GM12872 (cell line): Measurements from ENCODE around the gene SFXN4.

Source experiments
- TF ChIP-seq, protein P1 (sequence below): IDR thresholded peaks from 3 replicates; pipeline ENCODE4 v1.5.1; 2011; ENCODE audit warnings: low read depth, mild to moderate bottlenecking, low read length, moderate library complexity; ENCODE audit not compliant: insufficient read depth

Gene SFXN4

DNA sequence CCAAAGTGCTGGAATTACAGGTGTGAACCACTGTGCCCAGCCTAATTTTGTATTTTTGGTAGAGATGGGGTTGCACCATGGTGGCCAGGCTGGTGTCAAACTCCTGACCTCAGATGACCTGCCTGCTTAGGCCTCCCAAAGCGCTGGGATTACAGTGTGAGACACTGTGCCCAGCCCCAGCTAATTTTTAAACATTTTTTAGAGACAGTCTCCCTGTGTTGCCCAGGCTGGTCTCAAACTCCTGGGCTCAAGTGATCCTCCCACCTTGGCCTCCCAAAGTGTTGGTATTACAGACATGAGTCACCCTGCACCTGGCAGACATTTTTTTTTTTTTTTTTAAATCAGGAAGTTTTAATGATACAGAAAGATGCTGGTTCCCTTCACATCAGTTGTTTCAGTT lies 46.1 kb downstream of the SFXN4 start:
- TF ChIP-seq, protein P1, sequence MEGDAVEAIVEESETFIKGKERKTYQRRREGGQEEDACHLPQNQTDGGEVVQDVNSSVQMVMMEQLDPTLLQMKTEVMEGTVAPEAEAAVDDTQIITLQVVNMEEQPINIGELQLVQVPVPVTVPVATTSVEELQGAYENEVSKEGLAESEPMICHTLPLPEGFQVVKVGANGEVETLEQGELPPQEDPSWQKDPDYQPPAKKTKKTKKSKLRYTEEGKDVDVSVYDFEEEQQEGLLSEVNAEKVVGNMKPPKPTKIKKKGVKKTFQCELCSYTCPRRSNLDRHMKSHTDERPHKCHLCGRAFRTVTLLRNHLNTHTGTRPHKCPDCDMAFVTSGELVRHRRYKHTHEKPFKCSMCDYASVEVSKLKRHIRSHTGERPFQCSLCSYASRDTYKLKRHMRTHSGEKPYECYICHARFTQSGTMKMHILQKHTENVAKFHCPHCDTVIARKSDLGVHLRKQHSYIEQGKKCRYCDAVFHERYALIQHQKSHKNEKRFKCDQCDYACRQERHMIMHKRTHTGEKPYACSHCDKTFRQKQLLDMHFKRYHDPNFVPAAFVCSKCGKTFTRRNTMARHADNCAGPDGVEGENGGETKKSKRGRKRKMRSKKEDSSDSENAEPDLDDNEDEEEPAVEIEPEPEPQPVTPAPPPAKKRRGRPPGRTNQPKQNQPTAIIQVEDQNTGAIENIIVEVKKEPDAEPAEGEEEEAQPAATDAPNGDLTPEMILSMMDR, result no peak

DNA sequence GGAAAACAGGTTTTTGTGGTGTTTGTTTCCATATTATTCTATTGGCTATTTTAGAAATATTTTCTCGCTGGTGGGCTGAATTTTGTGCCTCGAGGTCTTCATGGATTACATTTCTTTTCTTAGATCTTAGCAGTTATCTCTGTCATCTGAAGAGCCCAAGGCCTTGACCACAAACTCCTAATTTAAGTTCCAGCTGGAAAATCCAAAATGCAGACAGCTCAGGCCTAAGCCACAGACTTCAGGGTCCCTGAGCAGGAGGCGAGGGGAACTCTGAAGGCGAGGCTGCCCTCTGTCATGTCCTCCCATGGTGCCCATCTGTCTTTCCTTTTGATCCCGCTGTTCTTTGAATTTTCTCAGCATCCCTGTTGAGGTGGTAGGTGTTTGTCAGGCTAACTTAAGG lies 47.3 kb downstream of the SFXN4 start:
- TF ChIP-seq, protein P1, result no peak

- TF ChIP-seq, protein P1, result no peak
Measured at GRCh38 chr10:119116326-119116951, 49.1 kb downstream of the SFXN4 start.

DNA sequence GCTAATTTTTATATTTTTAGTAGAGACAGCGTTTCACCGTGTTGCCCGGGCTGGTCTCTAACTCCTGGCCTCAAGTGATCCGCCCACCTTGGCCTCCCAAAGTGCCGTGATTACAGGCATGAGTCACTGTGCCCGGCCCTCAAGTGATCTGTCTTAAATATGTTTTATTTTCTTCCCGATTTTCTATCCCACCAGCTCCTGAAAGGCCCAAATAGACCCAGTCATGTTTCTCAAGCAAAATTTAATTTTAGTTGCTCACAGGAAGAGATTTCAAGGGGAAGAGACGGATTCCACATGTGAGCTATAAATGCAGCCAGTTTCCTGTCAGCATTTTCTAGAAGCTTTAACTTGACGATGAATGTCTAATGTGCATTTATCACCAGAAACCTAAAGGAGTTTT lies 49.6 kb downstream of the SFXN4 start:
- TF ChIP-seq, protein P1, result no peak

GRCh38 chr10:119113751-119114732 lies 51.5 kb downstream of the SFXN4 start:
- TF ChIP-seq, protein P1, result no peak

DNA sequence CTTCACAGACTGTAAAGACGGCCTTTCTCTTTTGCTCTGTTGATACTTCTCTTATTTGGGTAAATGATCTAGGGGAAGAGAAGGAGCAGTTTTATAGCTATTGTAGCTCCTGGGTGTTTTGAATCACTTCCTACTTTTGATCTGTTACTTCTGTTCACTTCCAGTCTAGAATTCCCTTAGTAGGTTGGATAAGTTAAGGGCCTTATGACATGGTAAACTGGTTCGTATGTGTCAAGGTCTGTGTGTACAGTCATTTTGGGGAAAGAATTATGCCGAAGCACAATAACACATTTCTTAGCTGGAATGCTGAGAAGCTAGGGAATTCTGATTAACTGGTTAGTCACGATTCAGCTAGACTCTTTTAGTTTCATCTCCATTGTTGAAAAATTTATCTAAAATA lies 53.5 kb downstream of the SFXN4 start:
- TF ChIP-seq, protein P1, result no peak

DNA sequence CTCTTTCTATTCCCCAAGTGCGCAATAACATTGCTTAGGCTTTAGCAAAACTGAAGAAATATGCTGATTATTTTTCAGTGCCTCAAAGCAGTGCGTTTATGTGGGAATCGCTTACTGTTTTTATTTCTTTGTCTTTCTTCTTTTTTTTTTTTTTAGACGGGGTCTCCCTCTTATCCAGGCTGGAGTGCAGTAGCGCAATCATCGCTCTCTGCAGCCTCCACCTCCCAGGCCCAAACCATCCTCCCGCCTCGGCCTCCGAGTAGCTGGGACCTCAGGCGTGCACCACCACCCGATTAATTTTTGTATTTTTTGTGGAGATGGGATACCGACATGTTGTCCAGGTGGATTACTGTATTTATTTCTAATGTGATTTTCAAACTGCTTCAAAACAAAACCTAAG lies 60.4 kb downstream of the SFXN4 start:
- TF ChIP-seq, protein P1, result no peak
